OCI-LY1 (cell line): ENCODE measurements around the gene UMAD1.

ENCODE experiments used
- CTCF ChIP-seq: fragments of 200-600 bp; sonication (generic), shearing (Covaris generic); IDR thresholded peaks from 2 replicates; pipeline ENCODE4 v1.5.1; 2017; ENCODE audit warnings: mild to moderate bottlenecking, antibody characterized with exemption, low read length, moderate library complexity, mixed read lengths
- EZH2 ChIP-seq: fragments of 200-600 bp; sonication (generic), shearing (Covaris generic); IDR thresholded peaks from 2 replicates; pipeline ENCODE4 v1.8.0; 2017; ENCODE audit warnings: borderline replicate concordance, mixed run types, mild to moderate bottlenecking, antibody characterized with exemption, low read length, moderate library complexity, mixed read lengths

DNA sequence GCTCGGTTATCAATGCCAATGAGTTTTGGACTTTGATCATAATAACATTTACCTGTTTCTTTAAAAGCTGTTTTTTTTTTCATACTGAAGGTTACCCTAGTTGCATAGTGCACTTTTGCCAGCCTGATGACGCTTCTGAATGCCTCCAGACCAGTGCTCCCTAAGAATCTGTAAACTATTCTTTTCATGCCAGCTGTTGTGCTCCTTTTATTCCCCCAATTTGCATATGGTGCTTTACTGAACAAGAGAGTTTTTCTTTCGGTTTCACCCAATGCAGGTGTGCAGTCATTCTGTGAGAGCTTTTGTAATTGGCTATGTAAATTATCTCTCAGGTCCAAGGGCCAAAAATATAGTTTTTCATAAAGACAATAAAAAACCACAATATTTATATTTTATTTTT is 279.9 kb downstream of the UMAD1 start:
- TF ChIP-seq EZH2 (no peak), CTCF (no peak)
